Epithelial cell of alveolus of lung (primary cell): Measurements from ENCODE around the gene FATE1. TPM values are rescaled to one million over a fixed set of nuclear protein-coding genes. Genes with fewer than 3 reads are reported as not detected.

ENCODE experiments used
- total RNA-seq: library from RNA; depleted of rRNA; stranded (reverse); fragments of >200 nt; gene quantifications from 2 replicates; pipeline ENCODE4 v1.2.1, GENCODE V29; 2015

Gene FATE1
- total RNA-seq: not detected in 2 replicates

GRCh38 chrX:151715752-151716151, at the start of gene FATE1:
FATE1 (plus strand) TSS chrX:151716035; CDS start chrX:151716120, 85 bp downstream.

GRCh38 chrX:151694661-151695582, 20.9 kb upstream of the FATE1 start, which contains the start of gene PRRG3:
PRRG3 (plus strand) TSS chrX:151695458; CDS start chrX:151698815, 3,357 bp downstream.

GRCh38 chrX:151734446-151734845, 18.6 kb downstream of the FATE1 start, which contains the start of gene CNGA2:
CNGA2 (plus strand) TSS chrX:151734746; CDS start chrX:151738484, 3,738 bp downstream.

Other genes with a start within 250 kb of the FATE1 start
- not detected in 2 replicates for gene PASD1, start 152.4 kb upstream of the FATE1 start, total RNA-seq
- not detected in 2 replicates for gene PRRG3, start 20.6 kb upstream of the FATE1 start, total RNA-seq
- gene CNGA2, start 18.7 kb downstream of the FATE1 start, total RNA-seq: not detected in 2 replicates
- gene MAGEA4, start 196.9 kb downstream of the FATE1 start, total RNA-seq: not detected in 2 replicates